SK-N-SH treated with all-trans-retinoic acid at 6 μM for 48 hours (cell line): ENCODE results near the gene FAM186B.

Experiments used
- CREB5 ChIP-seq: fragments of 250-450 bp; sonication (Bioruptor Pico); IDR thresholded peaks from 2 replicates; pipeline ENCODE4 v1.5.1; 2020; ENCODE audit warnings: low read depth, mild to moderate bottlenecking, moderate library complexity
- OSR1 ChIP-seq: fragments of 250-450 bp; sonication (Bioruptor Pico); IDR thresholded peaks from 2 replicates; pipeline ENCODE4 v1.8.0; 2022; ENCODE audit warnings: moderate library complexity, mild to moderate bottlenecking, inconsistent platforms
- PPARA ChIP-seq: fragments of 250-450 bp; sonication (Bioruptor Pico); IDR thresholded peaks from 2 replicates; pipeline ENCODE4 v1.5.0; 2020; ENCODE audit warnings: mild to moderate bottlenecking, borderline replicate concordance
- ZFP3 ChIP-seq: fragments of 250-450 bp; sonication (Bioruptor Pico); IDR thresholded peaks from 2 replicates; pipeline ENCODE4 v1.5.0; 2020; ENCODE audit warnings: mild to moderate bottlenecking, moderate library complexity
- ZNF565 ChIP-seq: fragments of 450-650 bp; formaldehyde crosslinking; conservative IDR thresholded peaks from 2 replicates; pipeline ENCODE4 v1.5.0; 2020; ENCODE audit warnings: low read depth, mild to moderate bottlenecking, moderate library complexity

- TF ChIP-seq PPARA (CRISPR knock-in tag) (no peak), ZNF565 (CRISPR knock-in tag) (no peak), CREB5 (CRISPR knock-in tag) (no peak), OSR1 (CRISPR knock-in tag) (no peak), ZFP3 (CRISPR knock-in tag) (no peak)
Measured at GRCh38 chr12:49541140-49541861, 64.1 kb downstream of the FAM186B start.
